Measurements from ENCODE around the gene ADRA1B. TPM values are rescaled to one million over a fixed set of nuclear protein-coding genes. Genes with fewer than 3 reads are reported as not detected.

ADRA1B gene
- total RNA-seq, 1 experiment from 2014 or later = not detected

DNA sequence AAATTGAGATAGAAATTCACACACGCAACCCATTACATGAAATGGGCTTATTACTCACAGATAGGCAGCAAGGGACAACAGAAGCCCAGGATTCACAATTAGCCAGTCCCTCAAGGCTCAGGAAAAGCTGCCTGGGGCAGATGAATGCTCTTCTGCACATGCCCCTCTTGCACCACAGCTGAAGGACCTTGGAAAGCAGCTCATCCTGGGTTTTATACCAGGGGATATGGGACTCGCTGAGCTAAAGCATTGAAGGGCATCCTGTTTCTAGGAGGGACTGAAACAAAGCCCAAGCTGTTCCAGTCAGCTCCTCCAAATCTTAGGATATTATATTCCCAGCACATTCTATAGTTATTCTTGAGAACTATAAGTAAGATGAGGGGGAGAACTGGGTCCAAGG, 76.9 kb downstream of the ADRA1B start:
- 0 out of 4 replicates have a peak, but pooled peaks cover 0 to 2% of the 10 kb centered on the region in 2 experiments for H3K4me1 Mint-ChIP-seq
- peaks cover 7 to 12% of the 10 kb centered on the region in 2 experiments; a peak in 4 of 5 replicates for H3K9me3 Mint-ChIP-seq
- H3K27ac ChIP-seq (ENCODE audit: insufficient read length, low read depth, low read length) = no peak overlapping the region
- no peak overlapping the region for H2BK5ac ChIP-seq (ENCODE audit: insufficient read length, low read length)
- H3K36me3 Mint-ChIP-seq (ENCODE audit: insufficient read depth in 1 of 3, low read depth in 3 of 3) = peaks cover 0 to under 1% (median 0%) of the 10 kb centered on the region in 3 experiments; a peak in 2 of 7 replicates
- no peak overlapping the region for H3K4me2 ChIP-seq (ENCODE audit: insufficient read depth, insufficient read length, low read length)
- H4K20me1 ChIP-seq (ENCODE audit: control insufficient read depth, insufficient read depth, insufficient read length) = no peaks in the 10 kb centered on the region
- no peak overlapping the region for H4K5ac ChIP-seq (ENCODE audit: insufficient read length, low read depth, low read length)
- H3K18ac ChIP-seq (ENCODE audit: insufficient read length, low read depth, low read length) = no peak overlapping the region
- no peak overlapping the region for H3T11ph ChIP-seq (ENCODE audit: low read length)
- no peak overlapping the region for H3K23ac ChIP-seq (ENCODE audit: insufficient read length, low read depth, low read length)
- no peak overlapping the region for H2BK12ac ChIP-seq (ENCODE audit: insufficient read length, low read depth, low read length)
- H3K4ac ChIP-seq (ENCODE audit: low read depth, low read length) = no peak overlapping the region
- H3K14ac ChIP-seq (ENCODE audit: insufficient read depth, low read length) = no peak overlapping the region
- no peak overlapping the region for H2AFZ ChIP-seq (ENCODE audit: low read length)
- no peak overlapping the region for H3K9ac ChIP-seq (ENCODE audit: extremely low read depth, insufficient read length, low read length)
- no peak overlapping the region for H4K91ac ChIP-seq (ENCODE audit: insufficient read length, low read depth, low read length)
- no peaks in the 10 kb centered on the region for H3K79me2 ChIP-seq (ENCODE audit: insufficient read depth, low read length)
- H4K8ac ChIP-seq (replicated peaks; ENCODE audit: insufficient read length, low read depth, low read length) = no peak overlapping the region
- H3K27me3 ChIP-seq (ENCODE audit: insufficient read depth, low read length) = no peaks in the 10 kb centered on the region
- H3K79me1 ChIP-seq (ENCODE audit: insufficient read depth, low read depth, low read length, poor library complexity, severe bottlenecking) = no peaks in the 10 kb centered on the region
- no peak overlapping the region for H2BK20ac ChIP-seq (ENCODE audit: low read depth, low read length, poor library complexity, severe bottlenecking)
- no peak overlapping the region for H2BK120ac ChIP-seq (ENCODE audit: low read depth, low read length, poor library complexity, severe bottlenecking)
- TF ChIP-seq CTCF (conservative IDR thresholded peaks at IDR 0.05) = no peak
- H3K27me3 Mint-ChIP-seq (ENCODE audit: low read depth) = peaks cover 24% of the 10 kb centered on the region
- H2BK15ac ChIP-seq (ENCODE audit: low read depth, low read length) = no peak overlapping the region
- no peak overlapping the region for H2AK5ac ChIP-seq (ENCODE audit: insufficient read length, low read length)
- no peaks in the 10 kb centered on the region for H3K23me2 ChIP-seq (ENCODE audit: insufficient read length, low read depth, low read length, poor library complexity, severe bottlenecking)
- H3K4me1 ChIP-seq (ENCODE audit: insufficient read depth, low read length) = no peaks in the 10 kb centered on the region
- no peak overlapping the region for H3K27ac Mint-ChIP-seq
- no peak for DNase-seq
- no peak overlapping the region for H3K56ac ChIP-seq (ENCODE audit: insufficient read length, low read depth, low read length)
- no CpG with 5 or more reads among the region's 2 CpGs for WGBS (ENCODE audit: extremely low coverage, insufficient read length, low lambda C conversion rate)
- H3K4me3 Mint-ChIP-seq = no peak overlapping the region
- H3K9me3 ChIP-seq (ENCODE audit: control insufficient read depth, low read depth, low read length) = no peaks in the 10 kb centered on the region
